Smooth muscle cell (in vitro differentiated cells): Measurements from ENCODE around the gene OR11A1. TPM values are rescaled to one million over a fixed set of nuclear protein-coding genes. Genes with fewer than 3 reads are reported as not detected.

Experiments
- DNase-seq: peaks from one replicate; lab custom pipeline; 2025; ENCODE audit not compliant: unreplicated experiment; lab: John Stamatoyannopoulos, UW
- H2AFZ ChIP-seq: fragments of 200-600 bp; sonication (generic); 2 replicates; pipeline ENCODE4 v1.6.0; 2016; ENCODE audit warnings: antibody characterized with exemption, low read depth, mild to moderate bottlenecking
- H3F3A ChIP-seq: fragments of 200-600 bp; sonication (generic); 2 replicates; pipeline ENCODE4 v1.6.0; 2017; ENCODE audit warnings: antibody characterized with exemption, low read depth
- H3K27ac ChIP-seq: fragments of 200-600 bp; sonication (generic); 2 replicates; pipeline ENCODE4 v1.5.1; 2016; ENCODE audit warnings: low read depth, mild to moderate bottlenecking
- H3K27me3 ChIP-seq: fragments of 200-600 bp; sonication (generic); 2 replicates; pipeline ENCODE4 v1.6.1; 2016; ENCODE audit warnings: low read depth, mild to moderate bottlenecking
- H3K36me3 ChIP-seq: fragments of 200-600 bp; sonication (generic); 2 replicates; pipeline ENCODE4 v1.5.1; 2016; ENCODE audit warnings: low read depth
- H3K4me1 ChIP-seq: fragments of 200-600 bp; sonication (generic); 2 replicates; pipeline ENCODE4 v1.5.1; 2016; ENCODE audit warnings: low read depth
- H3K4me2 ChIP-seq: fragments of 200-600 bp; sonication (generic); 2 replicates; pipeline ENCODE4 v1.6.0; 2016; ENCODE audit warnings: mild to moderate bottlenecking
- H3K4me3 ChIP-seq: fragments of 200-600 bp; sonication (generic); 2 replicates; pipeline ENCODE4 v1.5.1; 2016; ENCODE audit warnings: mild to moderate bottlenecking
- H3K79me2 ChIP-seq: fragments of 200-600 bp; sonication (generic); 2 replicates; pipeline ENCODE4 v1.6.0; 2016; ENCODE audit warnings: low read depth, mild to moderate bottlenecking
- H3K9ac ChIP-seq: fragments of 200-600 bp; sonication (generic); 2 replicates; pipeline ENCODE4 v1.6.0; 2016; ENCODE audit warnings: low read depth
- H3K9me3 ChIP-seq: fragments of 200-600 bp; sonication (generic); replicated peaks from 2 replicates; pipeline ENCODE4 v1.5.1; 2016; ENCODE audit warnings: low read depth
- H4K20me1 ChIP-seq: fragments of 200-600 bp; sonication (generic); 2 replicates; pipeline ENCODE4 v1.6.0; 2016; ENCODE audit warnings: low read depth
- CTCF ChIP-seq: fragments of 200-600 bp; sonication (generic); IDR thresholded peaks from 2 replicates; pipeline ENCODE4 v1.5.1; 2017; ENCODE audit warnings: borderline replicate concordance, mild to moderate bottlenecking, antibody characterized with exemption; ENCODE audit not compliant: insufficient read depth, poor library complexity, severe bottlenecking
- WGBS: methylation state at CpG from one replicate; pipeline ENCODE4 v1.1.7; 2016; ENCODE audit warnings: low lambda C conversion rate; 5-methylcytosine and 5-hydroxymethylcytosine counted together
- polyA plus RNA-seq: library from polyadenylated mRNA; unstranded; fragments of >200 nt; fragmentation: Nextera tagmentation; extraction: Ambion mirVana; gene quantifications from 2 replicates; pipeline ENCODE4 v1.2.1, GENCODE V29; 2016
- total RNA-seq: library from RNA; depleted of rRNA; stranded (reverse); fragments of >200 nt; gene quantifications from 2 replicates; pipeline ENCODE4 v1.2.3, GENCODE V29; 2014

OR11A1 gene
- total and polyA plus RNA-seq, 2 experiments from 2014 or later = not detected

- no peak for DNase-seq
- no peak for TF ChIP-seq CTCF
- no peaks in the 10 kb centered on the region for H3K27me3 ChIP-seq
- no peaks in the 10 kb centered on the region for H3K79me2 ChIP-seq
- H2AFZ ChIP-seq = no peak overlapping the region
- no peak overlapping the region for H3K4me2 ChIP-seq
- H3K9ac ChIP-seq = no peak overlapping the region
- no peaks in the 10 kb centered on the region for H4K20me1 ChIP-seq
- no peaks in the 10 kb centered on the region for H3K9me3 ChIP-seq
- no peaks in the 10 kb centered on the region for H3F3A ChIP-seq
- H3K36me3 ChIP-seq = no peaks in the 10 kb centered on the region
- H3K27ac ChIP-seq = no peak overlapping the region
- H3K4me3 ChIP-seq = no peak overlapping the region
- 87% methylated on average over 2 of the region's 2 CpGs for WGBS
- H3K4me1 ChIP-seq = no peaks in the 10 kb centered on the region
These were observed 8.9 kb upstream of the OR11A1 start for GRCh38 chr6:29465801-29466200.

- Histone ChIP-seq H3K9ac (no peak overlapping the region), H4K20me1 (no peaks in the 10 kb centered on the region), H3K36me3 (no peaks in the 10 kb centered on the region), H3F3A (no peaks in the 10 kb centered on the region), H3K4me2 (no peak overlapping the region), H3K79me2 (no peaks in the 10 kb centered on the region), H3K4me1 (no peaks in the 10 kb centered on the region), H2AFZ (no peak overlapping the region), H3K27ac (no peak overlapping the region), H3K4me3 (no peak overlapping the region), H3K9me3 (no peaks in the 10 kb centered on the region), H3K27me3 (no peaks in the 10 kb centered on the region)
- no peak for TF ChIP-seq CTCF
- WGBS = 85% methylated on average over 2 of the region's 2 CpGs
- DNase-seq = no peak
These were observed 8.4 kb upstream of the OR11A1 start for GRCh38 chr6:29465279-29465678.

GRCh38 chr6:29462022-29462421 lies 5.2 kb upstream of the OR11A1 start:
- DNase-seq = no peak

More at GRCh38 chr6:29462022-29462421, 5.2 kb upstream of the OR11A1 start:
- Histone ChIP-seq H3K27me3 (no peaks in the 10 kb centered on the region), H3K27ac (no peak overlapping the region), H3K36me3 (no peaks in the 10 kb centered on the region), H3F3A (no peaks in the 10 kb centered on the region), H4K20me1 (no peaks in the 10 kb centered on the region), H3K9me3 (no peaks in the 10 kb centered on the region), H2AFZ (no peak overlapping the region), H3K4me1 (no peaks in the 10 kb centered on the region), H3K79me2 (no peaks in the 10 kb centered on the region), H3K4me3 (no peak overlapping the region), H3K9ac (no peak overlapping the region), H3K4me2 (no peak overlapping the region)
- 93% methylated on average over 6 of the region's 6 CpGs for WGBS
- no peak for TF ChIP-seq CTCF
